Measurements from ENCODE around the gene ANKRD34A.

- TF ChIP-seq CTCF (conservative IDR thresholded peaks at IDR 0.05; ENCODE audit: low read depth, low read length) (no peak), NFE2L2 (IDR thresholded peaks at IDR 0.05; ENCODE audit: low read depth, low read length) (no peak), POLR2A (IDR thresholded peaks at IDR 0.05; ENCODE audit: low read depth, low read length) (no peak), CEBPB (IDR thresholded peaks at IDR 0.05; ENCODE audit: low read depth, low read length) (no peak), MAFK (IDR thresholded peaks at IDR 0.05; ENCODE audit: low read depth, low read length) (no peak), USF2 (IDR thresholded peaks at IDR 0.05; ENCODE audit: low read depth, low read length) (no peak), RCOR1 (IDR thresholded peaks at IDR 0.05; ENCODE audit: insufficient replicate concordance, low read length) (no peak), RFX5 (IDR thresholded peaks at IDR 0.05; ENCODE audit: low read depth, low read length) (no peak), CHD1 (IDR thresholded peaks at IDR 0.05; ENCODE audit: low read depth, low read length) (no peak), ELK1 (IDR thresholded peaks at IDR 0.05; ENCODE audit: borderline replicate concordance, low read depth, low read length) (no peak), MXI1 (IDR thresholded peaks at IDR 0.05; ENCODE audit: borderline replicate concordance, low read depth, low read length) (no peak)
Measured at GRCh38 chr1:145999321-146000024, 35.1 kb upstream of the ANKRD34A start.

Measured in IMR-90 (cell line).